Mesothelial cell of epicardium (in vitro differentiated cells): ENCODE measurements around the gene NAALADL2. TPM values are rescaled to one million over a fixed set of nuclear protein-coding genes. Genes with fewer than 3 reads are reported as not detected.

Experiments
- DNase-seq, 2 experiments: peaks; one replicate each; pipeline ENCODE4 v3.0.0; 2021; ENCODE audit warnings: low spot score in 2 of 2; ENCODE audit not compliant: unreplicated experiment in 2 of 2
- H3K27ac Mint-ChIP-seq: 2 replicates; pipeline ENCODE4 v1.8.0; 2021; ENCODE audit warnings: mixed read lengths
- H3K27me3 Mint-ChIP-seq: 2 replicates; pipeline ENCODE4 v1.8.0; 2021; ENCODE audit warnings: low read depth, mixed read lengths
- H3K36me3 Mint-ChIP-seq: 2 replicates; pipeline ENCODE4 v1.8.0; 2021; ENCODE audit warnings: mixed read lengths
- H3K4me1 Mint-ChIP-seq: 2 replicates; pipeline ENCODE4 v1.8.0; 2021; ENCODE audit warnings: mixed read lengths
- H3K4me3 Mint-ChIP-seq: 2 replicates; pipeline ENCODE4 v1.8.0; 2021; ENCODE audit warnings: mild to moderate bottlenecking, moderate library complexity, mixed read lengths
- H3K9me3 Mint-ChIP-seq: 2 replicates; pipeline ENCODE4 v1.8.0; 2021; ENCODE audit warnings: mixed read lengths
- CTCF ChIP-seq: fragments of 200-600 bp; sonication (generic); IDR thresholded peaks from one replicate; pipeline ENCODE4 v1.5.0; 2021; ENCODE audit warnings: antibody characterized with exemption; ENCODE audit not compliant: unreplicated experiment
- total RNA-seq: library from RNA; stranded (reverse); gene quantifications from 3 replicates; pipeline ENCODE4 v1.2.1, GENCODE V29; 2021

The NAALADL2 gene
- total RNA-seq, 1 donor from 2014 or later = 27.9 TPM

- Mint-ChIP-seq H3K9me3 (no peaks in the 10 kb centered on the region), H3K4me1 (no peaks in the 10 kb centered on the region), H3K36me3 (no peaks in the 10 kb centered on the region)
These were observed 761.4 kb downstream of the NAALADL2 start for GRCh38 chr3:175620532-175620931.

GRCh38 chr3:175640958-175641357 lies 781.8 kb downstream of the NAALADL2 start:
- Mint-ChIP-seq H3K9me3 (peaks cover 3% of the 10 kb centered on the region), H3K27ac (no peak overlapping the region), H3K27me3 (no peaks in the 10 kb centered on the region), H3K36me3 (peaks cover 1% of the 10 kb centered on the region), H3K4me3 (no peak overlapping the region), H3K4me1 (no peaks in the 10 kb centered on the region)
- DNase-seq = no peak
- no peak for TF ChIP-seq CTCF

More at GRCh38 chr3:175620532-175620931, 761.4 kb downstream of the NAALADL2 start:
- DNase-seq = no peak
- Mint-ChIP-seq H3K27me3 (no peaks in the 10 kb centered on the region), H3K27ac (no peak overlapping the region), H3K4me3 (no peak overlapping the region)
- no peak for TF ChIP-seq CTCF

- no peak for TF ChIP-seq CTCF
- no peak for DNase-seq
- H3K4me3 Mint-ChIP-seq = no peak overlapping the region
- peaks cover 8% of the 10 kb centered on the region for H3K9me3 Mint-ChIP-seq
- H3K4me1 Mint-ChIP-seq = peaks cover 5% of the 10 kb centered on the region
- no peak overlapping the region for H3K27ac Mint-ChIP-seq
- H3K27me3 Mint-ChIP-seq = no peaks in the 10 kb centered on the region
- peaks cover 1% of the 10 kb centered on the region for H3K36me3 Mint-ChIP-seq
These were observed 787.7 kb downstream of the NAALADL2 start for GRCh38 chr3:175646865-175647264.

GRCh38 chr3:175648899-175649298 lies 789.8 kb downstream of the NAALADL2 start:
- H3K27me3 Mint-ChIP-seq = no peaks in the 10 kb centered on the region
- peaks cover 5% of the 10 kb centered on the region for H3K4me1 Mint-ChIP-seq
- no peak overlapping the region for H3K4me3 Mint-ChIP-seq
- no peak for DNase-seq
- H3K36me3 Mint-ChIP-seq = no peaks in the 10 kb centered on the region
- no peak overlapping the region for H3K27ac Mint-ChIP-seq
- H3K9me3 Mint-ChIP-seq = peaks cover 10% of the 10 kb centered on the region
- no peak for TF ChIP-seq CTCF

- no peak for DNase-seq
- H3K9me3 Mint-ChIP-seq = peaks cover 7% of the 10 kb centered on the region
- no peaks in the 10 kb centered on the region for H3K27me3 Mint-ChIP-seq
- TF ChIP-seq CTCF = no peak
- no peak overlapping the region for H3K27ac Mint-ChIP-seq
- no peaks in the 10 kb centered on the region for H3K36me3 Mint-ChIP-seq
- H3K4me1 Mint-ChIP-seq = peaks cover 15% of the 10 kb centered on the region
- H3K4me3 Mint-ChIP-seq = no peak overlapping the region
These were observed 792.6 kb downstream of the NAALADL2 start for GRCh38 chr3:175651716-175652115.

GRCh38 chr3:175655351-175655750 lies 796.2 kb downstream of the NAALADL2 start:
- no peak for TF ChIP-seq CTCF
- Mint-ChIP-seq H3K4me1 (peaks cover 13% of the 10 kb centered on the region), H3K9me3 (peaks cover 5% of the 10 kb centered on the region), H3K27ac (no peak overlapping the region), H3K4me3 (no peak overlapping the region), H3K27me3 (no peaks in the 10 kb centered on the region), H3K36me3 (no peaks in the 10 kb centered on the region)
- DNase-seq = no peak
